HepG2 (cell line): ENCODE data around the gene GBP7. TPM values are rescaled to one million over a fixed set of nuclear protein-coding genes. Genes with fewer than 3 reads are reported as not detected.

Experiments used
- ATAC-seq: fragments of 200-7000 bp; cut with Tn5 transposase; 3 replicates; pipeline ENCODE4 v1.9.1; 2020; ENCODE audit warnings: mild to moderate bottlenecking, moderate library complexity
- BruUV-seq: library from RNA; stranded (reverse); fragments of 400-500 nt; replicated peaks from 2 replicates; lab custom pipeline; 2021; lab: Mats Ljungman, UMichigan
- CTCF ChIA-PET: fragments of 300-600 bp; formaldehyde crosslinking; extraction: SDS; loops from one replicate; lab custom pipeline; 2021; ENCODE audit warnings: low total read pairs, inconsistent platforms, low intra/inter-chr PET ratio; lab: Yijun Ruan, JAX
- POLR2A ChIA-PET: fragments of 350-600 bp; sonication (Branson Sonifier 250); formaldehyde crosslinking; loops from one replicate; lab custom pipeline; 2020; ENCODE audit warnings: antibody characterized with exemption, inconsistent platforms; lab: Yijun Ruan, JAX
- DNase-seq: peaks from one replicate; pipeline ENCODE4 v3.0.0-alpha.2; 2015; ENCODE audit warnings: low spot score
- FAIRE-seq: peaks from 3 replicates; lab custom pipeline; 2011; peaks lifted over from hg19 to GRCh38; lab: Jason Lieb, UNC
- H2AFZ ChIP-seq: one replicate; pipeline ENCODE4 v1.6.1; 2011; ENCODE audit warnings: low read length, inconsistent platforms
- H3K27ac ChIP-seq: fragments of 300-600 bp; 3 replicates; pipeline ENCODE4 v1.8.0; 2011; ENCODE audit warnings: mixed run types, mild to moderate bottlenecking, mixed read lengths, low read length, inconsistent platforms; ENCODE audit not compliant: insufficient read depth; ENCODE audit errors: extremely low read length
- H3K27me3 ChIP-seq, 2 experiments: fragments of 200-600 bp in 1 of 2; 2 replicates in 1 of 2; 3 replicates in 1 of 2; pipeline versions ENCODE4 v1.6.0 to v1.8.0; 2011; ENCODE audit warnings: low read length in 2 of 2, mild to moderate bottlenecking in 2 of 2, moderate library complexity in 2 of 2, inconsistent platforms in 1 of 2; ENCODE audit not compliant: insufficient read depth in 2 of 2, control insufficient read depth in 1 of 2
- H3K36me3 ChIP-seq, 2 experiments: fragments of 200-600 bp in 1 of 2; replicated peaks in 1 of 2; 2 replicates in 1 of 2; 3 replicates in 1 of 2; pipeline versions ENCODE4 v1.5.1 to v1.8.0; 2011; ENCODE audit warnings: low read length in 2 of 2, inconsistent platforms in 1 of 2; ENCODE audit not compliant: insufficient read depth in 2 of 2, control insufficient read depth in 1 of 2
- H3K4me1 ChIP-seq: 2 replicates; pipeline ENCODE4 v1.5.1; 2012; ENCODE audit warnings: low read length, inconsistent platforms; ENCODE audit not compliant: insufficient read depth
- H3K4me2 ChIP-seq: 2 replicates; pipeline ENCODE4 v1.6.0; 2011; ENCODE audit warnings: low read depth, low read length, inconsistent platforms
- H3K4me3 ChIP-seq, 3 experiments: fragments of 200-600 bp in 1 of 3; sonication (generic), shearing (Covaris generic) in 1 of 3; replicated peaks in 1 of 3; 2 replicates each; pipeline ENCODE4 v1.5.1; 2011 to 2016; ENCODE audit warnings: low read length in 3 of 3, inconsistent platforms in 2 of 3, low read depth in 2 of 3, mild to moderate bottlenecking in 2 of 3, control low read depth in 1 of 3, mixed read lengths in 1 of 3; ENCODE audit not compliant: insufficient read depth in 1 of 3
- H3K79me2 ChIP-seq: one replicate; pipeline ENCODE4 v1.6.1; 2011; ENCODE audit warnings: low read length, inconsistent platforms; ENCODE audit not compliant: insufficient read depth
- H3K9ac ChIP-seq: 2 replicates; pipeline ENCODE4 v1.6.0; 2011; ENCODE audit warnings: mild to moderate bottlenecking, low read depth, low read length, inconsistent platforms; ENCODE audit not compliant: insufficient read depth
- H3K9me3 ChIP-seq: 2 replicates; pipeline ENCODE4 v1.5.1; 2012; ENCODE audit warnings: mild to moderate bottlenecking, low read length
- H4K20me1 ChIP-seq: 2 replicates; pipeline ENCODE4 v1.6.0; 2011; ENCODE audit warnings: inconsistent platforms, mild to moderate bottlenecking, low read length, moderate library complexity; ENCODE audit not compliant: insufficient read depth
- JARID2 ChIP-seq: sonication (generic); formaldehyde crosslinking; IDR thresholded peaks from 2 replicates; pipeline ENCODE4 v1.8.1; 2023; ENCODE audit warnings: missing genetic modification reagents, inconsistent platforms; ENCODE audit not compliant: insufficient replicate concordance
- MLLT10 ChIP-seq: sonication (generic); formaldehyde crosslinking; IDR thresholded peaks from 2 replicates; pipeline ENCODE4 v1.4.0; 2020; ENCODE audit warnings: missing genetic modification reagents
- NRL ChIP-seq: sonication (generic); formaldehyde crosslinking; IDR thresholded peaks from 2 replicates; pipeline ENCODE4 v1.5.0; 2020; ENCODE audit warnings: missing genetic modification reagents, mild to moderate bottlenecking, moderate library complexity, borderline replicate concordance
- TRIM24 ChIP-seq: sonication (generic); formaldehyde crosslinking; IDR thresholded peaks from 2 replicates; pipeline ENCODE4 v1.8.0; 2022; ENCODE audit warnings: mild to moderate bottlenecking, missing genetic modification reagents
- ZNF678 ChIP-seq: sonication (generic); formaldehyde crosslinking; IDR thresholded peaks from 2 replicates; pipeline ENCODE4 v1.4.0; 2020; ENCODE audit warnings: mild to moderate bottlenecking, missing genetic modification reagents
- ZNF691 ChIP-seq: sonication (generic); formaldehyde crosslinking; IDR thresholded peaks from 2 replicates; pipeline ENCODE4 v1.4.0; 2020; ENCODE audit warnings: missing genetic modification reagents, low read depth, mild to moderate bottlenecking, borderline replicate concordance
- ZNF766 ChIP-seq: sonication (generic); formaldehyde crosslinking; IDR thresholded peaks from 2 replicates; pipeline ENCODE4 v1.5.0; 2020; ENCODE audit warnings: missing genetic modification reagents, borderline replicate concordance
- ZNF816 ChIP-seq: sonication (generic); formaldehyde crosslinking; IDR thresholded peaks from 2 replicates; pipeline ENCODE4 v1.8.0; 2022; ENCODE audit warnings: missing genetic modification reagents, mild to moderate bottlenecking, borderline replicate concordance
- ZSCAN25 ChIP-seq: sonication (generic); formaldehyde crosslinking; IDR thresholded peaks from 2 replicates; pipeline ENCODE4 v1.8.0; 2022; ENCODE audit warnings: mild to moderate bottlenecking, missing genetic modification reagents
- WGBS: methylation state at CpG from one replicate; pipeline ENCODE4 v1.1.6; 2017; ENCODE audit warnings: low lambda C conversion rate; 5-methylcytosine and 5-hydroxymethylcytosine counted together
- in situ Hi-C: cut with HindIII; loops from 2 replicates; pipeline ENCODE4 v1.10.0; 2017; ENCODE audit warnings: low pct_unique_long_range_greater_than_20kb; ENCODE audit not compliant: extremely low pct_ligation_motif_present
- intact Hi-C: fragments of 100-400 bp; cut with micrococcal nuclease; formaldehyde crosslinking; loops from one replicate; pipeline ENCODE4 v1.10.0; 2022; ENCODE audit not compliant: unreplicated experiment
- polyA plus RNA-seq, 8 experiments: library from polyadenylated mRNA; depleted of rRNA in 3 of 8; stranded (reverse) in 7 of 8; unstranded in 1 of 8; fragments of >200 nt; fragmentation: Illumina TruSeq in 4 of 8; extraction: Trizol in 4 of 8; gene quantifications; 2 replicates each; pipeline versions ENCODE4 v1.2.1 to v1.2.3, GENCODE V29; 2011 to 2016; ENCODE audit warnings: low read depth in 4 of 8, missing spikeins in 1 of 8, mixed read lengths in 1 of 8; ENCODE audit not compliant: insufficient read depth in 1 of 8
- total RNA-seq, 5 experiments: library from RNA; depleted of rRNA; stranded (reverse); fragments of >200 nt; fragmentation: Illumina TruSeq; extraction: Trizol; gene quantifications; 2 replicates each; pipeline ENCODE4 v1.2.3, GENCODE V29; 2016; ENCODE audit warnings: low read depth in 1 of 5

The GBP7 gene
- total and polyA plus RNA-seq, 2 of the 13 experiments (the other 11 are each of a cell fraction or from before 2014, with no cell fraction given): not detected

GRCh38 chr1:89167590-89168230 is 8.1 kb downstream of the GBP7 start:
- no peak overlapping the region for H3K9ac ChIP-seq
- no peaks in the 10 kb centered on the region for H3K4me1 ChIP-seq
- no peaks in the 10 kb centered on the region for H3K27me3 ChIP-seq
- in situ Hi-C loops: no loop called here
- no peaks in the 10 kb centered on the region for H3K9me3 ChIP-seq
- H4K20me1 ChIP-seq: no peaks in the 10 kb centered on the region
- no peak overlapping the region for H3K4me2 ChIP-seq
- H3K79me2 ChIP-seq: no peaks in the 10 kb centered on the region
- ChIA-PET POLR2A (no interaction called here), CTCF (no interaction called here)
- WGBS: 1% methylated on average over 2 of the region's 2 CpGs
- no peak overlapping the region for H2AFZ ChIP-seq
- BruUV-seq: no TSS peak
- TF ChIP-seq ZNF691 (CRISPR knock-in tag): no peak
- TF ChIP-seq TRIM24 (CRISPR knock-in tag): no peak
- TF ChIP-seq ZNF678 (CRISPR knock-in tag): no peak
- TF ChIP-seq ZSCAN25 (CRISPR knock-in tag): no peak
- TF ChIP-seq NRL (CRISPR knock-in tag): no peak
- TF ChIP-seq MLLT10 (CRISPR knock-in tag): no peak
- TF ChIP-seq ZNF816 (CRISPR knock-in tag): no peak
- TF ChIP-seq ZNF766 (CRISPR knock-in tag): no peak
- TF ChIP-seq JARID2 (CRISPR knock-in tag): no peak
- no peak overlapping the region for H3K27ac ChIP-seq
- no peak overlapping the region for H3K4me3 ChIP-seq
- ATAC-seq (no peak), DNase-seq (no peak), FAIRE-seq (no peak)
- no peaks in the 10 kb centered on the region for H3K36me3 ChIP-seq
- intact Hi-C loops: no loop called here
